Measurements from ENCODE around the gene GIPR. TPM values are rescaled to one million over a fixed set of nuclear protein-coding genes. Genes with fewer than 3 reads are reported as not detected.
A peak's percentile ranks its signal among the peaks of the same experiment; 100 is the strongest.
"Not testable (repeated sequence)": the region's sequence is repeated elsewhere in the genome, so short reads cannot be mapped to it uniquely, and the experiment has no call there.

GIPR gene
- 0.05 TPM in 1 of 2 replicates, not detected in the other for total RNA-seq (2014; rRNA removed; shearing (Covaris generic))
- polyA plus RNA-seq (2015; cell fraction: cytosol; rRNA removed): 0.02 TPM in 1 of 2 replicates, not detected in the other
- 1.9 and 4.7 TPM in 2 replicates for polyA plus RNA-seq (2015; cell fraction: nucleus; rRNA removed)

GRCh38 chr19:45667620-45668341 lies at the start of gene GIPR:
Gene GIPR, plus strand, starts transcription at chr19:45668221. Its CDS starts 1,300 bp downstream, at chr19:45669521.
- DNase-seq (ENCODE audit: low read depth, low spot score): peak; percentile 20
- in situ Hi-C loops (cut with HindIII; ENCODE audit: low pct_unique_long_range_greater_than_20kb, low sequenced_read_pairs): no loop called here

- in situ Hi-C loops (cut with HindIII; ENCODE audit: low pct_unique_long_range_greater_than_20kb, low sequenced_read_pairs): no loop called here
- DNase-seq (ENCODE audit: low read depth, low spot score): no peak
These were observed 46.6 kb upstream of the GIPR start for GRCh38 chr19:45621389-45621788.

- in situ Hi-C loops (cut with HindIII; ENCODE audit: low pct_unique_long_range_greater_than_20kb, low sequenced_read_pairs): no loop called here
- no peak for DNase-seq (ENCODE audit: low read depth, low spot score)
These were observed 46.0 kb upstream of the GIPR start for GRCh38 chr19:45621976-45622503.

- no peak for DNase-seq (ENCODE audit: low read depth, low spot score)
- in situ Hi-C loops (cut with HindIII; ENCODE audit: low pct_unique_long_range_greater_than_20kb, low sequenced_read_pairs): no loop called here
These were observed 44.0 kb upstream of the GIPR start for GRCh38 chr19:45623984-45624383.

- in situ Hi-C loops (cut with HindIII; ENCODE audit: low pct_unique_long_range_greater_than_20kb, low sequenced_read_pairs); DNase-seq (ENCODE audit: low read depth, low spot score): not testable (repeated sequence)
These were observed 39.8 kb upstream of the GIPR start for GRCh38 chr19:45628219-45628618.

GRCh38 chr19:45629704-45630103 lies 38.3 kb upstream of the GIPR start:
- DNase-seq (ENCODE audit: low read depth, low spot score): no peak
- in situ Hi-C loops (cut with HindIII; ENCODE audit: low pct_unique_long_range_greater_than_20kb, low sequenced_read_pairs): no loop called here

GRCh38 chr19:45630463-45630862 lies 37.6 kb upstream of the GIPR start:
- in situ Hi-C loops (cut with HindIII; ENCODE audit: low pct_unique_long_range_greater_than_20kb, low sequenced_read_pairs): no loop called here

GRCh38 chr19:45632468-45633196 lies 35.4 kb upstream of the GIPR start:
- in situ Hi-C loops (cut with HindIII; ENCODE audit: low pct_unique_long_range_greater_than_20kb, low sequenced_read_pairs): no loop called here
- peak; percentile 73 for DNase-seq (ENCODE audit: low read depth, low spot score)

More at GRCh38 chr19:45630463-45630862, 37.6 kb upstream of the GIPR start:
- peak; percentile 69 for DNase-seq (ENCODE audit: low read depth, low spot score)

GRCh38 chr19:45636275-45636674 lies 31.7 kb upstream of the GIPR start:
- no peak for DNase-seq (ENCODE audit: low read depth, low spot score)
- in situ Hi-C loops (cut with HindIII; ENCODE audit: low pct_unique_long_range_greater_than_20kb, low sequenced_read_pairs): no loop called here

- in situ Hi-C loops (cut with HindIII; ENCODE audit: low pct_unique_long_range_greater_than_20kb, low sequenced_read_pairs): no loop called here
- no peak for DNase-seq (ENCODE audit: low read depth, low spot score)
These were observed 31.1 kb upstream of the GIPR start for GRCh38 chr19:45636902-45637301.

- peak; percentile 41 for DNase-seq (ENCODE audit: low read depth, low spot score)
These were observed 29.9 kb upstream of the GIPR start for GRCh38 chr19:45637890-45638667.

GRCh38 chr19:45638930-45639729 lies 28.9 kb upstream of the GIPR start, which contains the start of gene EML2:
Gene EML2, minus strand, starts transcription at chr19:45639397. Its CDS starts 21 bp downstream, at chr19:45639376.
- in situ Hi-C loops (cut with HindIII; ENCODE audit: low pct_unique_long_range_greater_than_20kb, low sequenced_read_pairs): no loop called here
- peak; percentile 46 for DNase-seq (ENCODE audit: low read depth, low spot score)

More at GRCh38 chr19:45637890-45638667, 29.9 kb upstream of the GIPR start:
- in situ Hi-C loops (cut with HindIII; ENCODE audit: low pct_unique_long_range_greater_than_20kb, low sequenced_read_pairs): no loop called here

- in situ Hi-C loops (cut with HindIII; ENCODE audit: low pct_unique_long_range_greater_than_20kb, low sequenced_read_pairs): no loop called here
- no peak for DNase-seq (ENCODE audit: low read depth, low spot score)
These were observed 27.2 kb upstream of the GIPR start for GRCh38 chr19:45640849-45641273.

- DNase-seq (ENCODE audit: low read depth, low spot score): peak; percentile 90
- in situ Hi-C loops (cut with HindIII; ENCODE audit: low pct_unique_long_range_greater_than_20kb, low sequenced_read_pairs): no loop called here
These were observed 26.5 kb upstream of the GIPR start for GRCh38 chr19:45641274-45642105.

- in situ Hi-C loops (cut with HindIII; ENCODE audit: low pct_unique_long_range_greater_than_20kb, low sequenced_read_pairs): no loop called here
- DNase-seq (ENCODE audit: low read depth, low spot score): peak; percentile 85
These were observed 24.7 kb upstream of the GIPR start for GRCh38 chr19:45643024-45643926.

All from SK-MEL-5 (cell line).